BLaER1 treated with 17β-estradiol and CSF1 and Interleukin-3, amounts not matched to agents 10 nM and 100 nM (cell line): ENCODE measurements around the gene SEMA5B.
A peak's percentile ranks its signal among the peaks of the same experiment; 100 is the strongest.

Experiments used
- H3K27ac ChIP-seq, 11 experiments: shearing (Covaris generic); formaldehyde crosslinking; 2 replicates each; pipeline ENCODE4 v1.8.1; 2022
- H3K27me3 ChIP-seq, 11 experiments: shearing (Covaris generic); formaldehyde crosslinking; 2 replicates each; pipeline ENCODE4 v1.8.1; 2022
- H3K36me3 ChIP-seq, 11 experiments: shearing (Covaris generic); formaldehyde crosslinking; 2 replicates each; pipeline ENCODE4 v1.8.1; 2022
- H3K4me1 ChIP-seq, 10 experiments: shearing (Covaris generic); formaldehyde crosslinking; 2 replicates each; pipeline ENCODE4 v1.8.1; 2022
- H3K4me2 ChIP-seq, 11 experiments: shearing (Covaris generic); formaldehyde crosslinking; 2 replicates each; pipeline ENCODE4 v1.8.1; 2022
- H3K4me3 ChIP-seq, 10 experiments: shearing (Covaris generic); formaldehyde crosslinking; 2 replicates each; pipeline ENCODE4 v1.8.1; 2022
- H3K9ac ChIP-seq, 11 experiments: shearing (Covaris generic); formaldehyde crosslinking; 2 replicates each; pipeline ENCODE4 v1.8.1; 2022
- H3K9me3 ChIP-seq, 11 experiments: shearing (Covaris generic); formaldehyde crosslinking; replicated peaks in 1 of 11; 2 replicates each; pipeline ENCODE4 v1.8.1; 2022
- H4K20me1 ChIP-seq, 11 experiments: shearing (Covaris generic); formaldehyde crosslinking; 2 replicates each; pipeline ENCODE4 v1.8.1; 2022
- Cebpa-rat ChIP-seq, 11 experiments: shearing (Covaris generic); IDR thresholded peaks; 2 replicates each; pipeline ENCODE4 v1.8.1; 2022

The SEMA5B gene

DNA sequence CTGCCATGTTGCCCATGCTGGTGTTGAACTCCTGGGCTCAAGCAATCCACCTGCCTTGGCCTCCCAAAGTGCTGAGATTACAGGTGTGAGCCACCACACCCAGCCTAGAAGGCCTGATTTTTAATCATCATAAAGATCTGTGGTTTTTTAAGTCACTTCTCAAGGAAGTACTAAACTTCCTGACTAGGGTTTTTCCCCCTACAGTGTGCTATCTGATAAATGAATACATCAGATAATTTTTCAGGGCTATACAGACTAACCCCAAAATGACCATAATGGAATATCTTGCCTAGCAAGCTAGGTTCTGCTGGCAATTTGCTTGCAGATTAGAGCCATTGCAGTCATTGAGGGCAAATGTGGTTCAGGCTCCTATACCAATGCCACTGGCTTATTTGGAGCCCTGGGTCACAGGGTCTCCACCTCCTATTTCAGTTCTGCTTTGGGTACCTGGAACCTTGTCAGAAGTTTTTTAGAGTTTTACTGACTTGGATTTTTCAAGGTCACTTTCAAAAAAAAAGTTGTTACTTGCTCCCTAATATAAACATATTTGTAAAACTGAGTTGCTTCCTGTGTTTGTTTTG is 151.9 kb downstream of the SEMA5B start:
- Histone ChIP-seq H3K27ac (no peak overlapping the region), H3K9ac (no peak overlapping the region), H3K36me3 (peaks cover 0 to 30% (median 0%) of the 10 kb centered on the region in 11 experiments; a peak in 4 of 22 replicates), H4K20me1 (no peaks in the 10 kb centered on the region), H3K4me2 (peak overlapping the region; percentile 0 to 80 (median 38); a peak in 16 of 22 replicates), H3K4me3 (no peak overlapping the region), H3K27me3 (no peaks in the 10 kb centered on the region), H3K9me3 (no peaks in the 10 kb centered on the region), H3K4me1 (peaks cover 19 to 47% (median 35%) of the 10 kb centered on the region in 10 experiments; a peak in 19 of 20 replicates)
- no peak for TF ChIP-seq Cebpa-rat (IDR thresholded peaks at IDR 0.05)

- peak overlapping the region; percentile 1 to 80 (median 67); a peak in 21 of 22 replicates for H3K4me2 ChIP-seq
- no peaks in the 10 kb centered on the region for H3K27me3 ChIP-seq
- H4K20me1 ChIP-seq = no peaks in the 10 kb centered on the region
- no peak overlapping the region for H3K9ac ChIP-seq
- H3K27ac ChIP-seq = no peak overlapping the region
- H3K9me3 ChIP-seq = no peaks in the 10 kb centered on the region
- H3K4me1 ChIP-seq = peaks cover 19 to 47% (median 35%) of the 10 kb centered on the region in 10 experiments; a peak in 19 of 20 replicates
- H3K36me3 ChIP-seq = peaks cover 0 to 14% (median 0%) of the 10 kb centered on the region in 11 experiments; a peak in 2 of 22 replicates
- peak overlapping the region in 2 of 10 experiments; percentile 10 to 17; a peak in 3 of 20 replicates for H3K4me3 ChIP-seq
- no peak for TF ChIP-seq Cebpa-rat (IDR thresholded peaks at IDR 0.05)
These were observed 153.6 kb downstream of the SEMA5B start for GRCh38 chr3:122873741-122874515.

DNA sequence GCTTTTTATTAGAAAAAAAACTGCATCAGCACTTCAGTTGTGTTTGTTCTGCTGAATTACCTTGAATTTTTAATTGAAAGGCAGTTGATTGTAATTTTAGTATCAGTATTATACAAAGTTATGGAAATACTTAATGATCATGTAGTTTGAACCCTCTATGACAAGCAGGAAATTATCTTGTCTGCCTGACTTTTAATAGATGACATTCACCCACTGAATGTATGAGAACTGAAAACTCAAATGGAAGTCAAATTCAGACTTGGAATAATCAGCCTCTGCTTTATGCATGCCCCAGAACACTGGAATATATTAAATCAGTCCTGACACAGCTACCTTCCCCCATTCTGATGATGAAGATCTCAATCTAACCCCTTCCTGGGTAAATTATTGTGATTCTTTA is 159.2 kb downstream of the SEMA5B start:
- H3K4me3 ChIP-seq = no peak overlapping the region
- peaks cover 0 to 25% (median 18%) of the 10 kb centered on the region in 10 experiments; a peak in 16 of 20 replicates for H3K4me1 ChIP-seq
- H3K36me3 ChIP-seq = peaks cover 0 to 35% (median 0%) of the 10 kb centered on the region in 11 experiments; a peak in 3 of 22 replicates
- H3K4me2 ChIP-seq = no peak overlapping the region
- H3K27me3 ChIP-seq = no peaks in the 10 kb centered on the region
- H3K9ac ChIP-seq = no peak overlapping the region
- no peaks in the 10 kb centered on the region for H3K9me3 ChIP-seq
- no peak for TF ChIP-seq Cebpa-rat (IDR thresholded peaks at IDR 0.05)
- no peaks in the 10 kb centered on the region for H4K20me1 ChIP-seq
- H3K27ac ChIP-seq = no peak overlapping the region

GRCh38 chr3:122864498-122864897 is 163.1 kb downstream of the SEMA5B start:
- peak overlapping the region in 9 of 11 experiments; percentile 20 to 65 (median 62); a peak in 16 of 22 replicates for H3K4me2 ChIP-seq
- no peaks in the 10 kb centered on the region for H4K20me1 ChIP-seq
- TF ChIP-seq Cebpa-rat (IDR thresholded peaks at IDR 0.05) = no peak
- no peak overlapping the region for H3K4me3 ChIP-seq
- H3K4me1 ChIP-seq = peaks cover 0 to 12% (median 9%) of the 10 kb centered on the region in 10 experiments; a peak in 15 of 20 replicates
- no peaks in the 10 kb centered on the region for H3K9me3 ChIP-seq
- peaks cover 0 to 43% (median 0%) of the 10 kb centered on the region in 11 experiments; a peak in 4 of 22 replicates for H3K36me3 ChIP-seq
- no peak overlapping the region for H3K9ac ChIP-seq
- no peaks in the 10 kb centered on the region for H3K27me3 ChIP-seq
- H3K27ac ChIP-seq = no peak overlapping the region

DNA sequence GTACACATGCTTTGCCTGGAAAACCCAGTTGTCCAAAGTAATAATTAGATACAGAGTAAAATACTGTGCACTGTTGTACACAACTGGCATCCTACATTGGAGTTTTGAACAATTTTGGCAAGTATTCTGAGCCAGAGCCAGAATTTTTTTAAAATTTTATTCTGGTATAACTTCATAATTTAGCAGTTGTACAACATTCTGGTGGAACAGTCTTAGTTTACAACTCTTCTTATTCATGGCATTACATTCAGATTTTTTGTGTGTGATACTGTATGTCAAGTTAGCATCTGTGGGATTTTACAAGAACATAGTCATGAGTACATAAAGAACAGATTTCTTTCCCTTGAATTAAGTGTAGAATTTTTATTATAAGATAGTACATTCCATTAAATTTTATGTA is 165.2 kb downstream of the SEMA5B start:
- H3K4me3 ChIP-seq = no peak overlapping the region
- peaks cover 0 to 45% (median 0%) of the 10 kb centered on the region in 11 experiments; a peak in 4 of 22 replicates for H3K36me3 ChIP-seq

More for the DNA sequence above, 165.2 kb downstream of the SEMA5B start:
- Histone ChIP-seq H4K20me1 (no peaks in the 10 kb centered on the region), H3K4me2 (no peak overlapping the region), H3K27me3 (no peaks in the 10 kb centered on the region), H3K27ac (no peak overlapping the region), H3K9ac (no peak overlapping the region), H3K4me1 (peaks cover 0 to 12% (median 9%) of the 10 kb centered on the region in 10 experiments; a peak in 15 of 20 replicates), H3K9me3 (no peaks in the 10 kb centered on the region)
- no peak for TF ChIP-seq Cebpa-rat (IDR thresholded peaks at IDR 0.05)
